WTC11 (cell line): ENCODE data around the gene PMIS2.

Experiments used
- JUN ChIP-seq: sonication (generic); formaldehyde crosslinking; IDR thresholded peaks from 2 replicates; pipeline ENCODE4 v1.8.0; 2023; ENCODE audit warnings: mild to moderate bottlenecking, missing genetic modification reagents
- TF ChIP-seq, protein P1 (sequence below): fragments of 200-600 bp; IDR thresholded peaks from 2 replicates; pipeline ENCODE4 v1.8.0; 2022; ENCODE audit warnings: antibody characterized with exemption
- TF ChIP-seq, protein P2 (sequence below): fragments of 250-450 bp; sonication (Bioruptor Pico); IDR thresholded peaks from 2 replicates; pipeline ENCODE4 v1.9.0; 2021; ENCODE audit warnings: mild to moderate bottlenecking

DNA sequence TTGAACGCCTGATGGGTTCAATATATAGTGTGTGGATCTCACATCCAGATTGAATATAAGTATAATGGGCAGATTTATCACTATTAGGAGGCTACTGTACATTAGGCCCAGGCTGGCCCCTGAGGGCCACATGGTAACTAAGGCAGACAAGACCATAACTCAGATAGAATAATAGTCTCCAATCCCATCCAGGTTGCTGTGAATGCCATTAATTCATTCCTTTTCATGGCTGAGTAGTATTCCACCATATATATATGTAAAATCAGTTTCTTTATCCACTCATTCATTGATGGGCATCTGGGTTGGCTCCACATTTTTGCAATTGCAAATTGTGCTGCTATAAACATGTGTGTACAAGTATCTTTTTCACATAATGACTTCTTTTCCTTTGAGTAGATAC, 8.1 kb upstream of the PMIS2 start:
- TF ChIP-seq, protein P1, sequence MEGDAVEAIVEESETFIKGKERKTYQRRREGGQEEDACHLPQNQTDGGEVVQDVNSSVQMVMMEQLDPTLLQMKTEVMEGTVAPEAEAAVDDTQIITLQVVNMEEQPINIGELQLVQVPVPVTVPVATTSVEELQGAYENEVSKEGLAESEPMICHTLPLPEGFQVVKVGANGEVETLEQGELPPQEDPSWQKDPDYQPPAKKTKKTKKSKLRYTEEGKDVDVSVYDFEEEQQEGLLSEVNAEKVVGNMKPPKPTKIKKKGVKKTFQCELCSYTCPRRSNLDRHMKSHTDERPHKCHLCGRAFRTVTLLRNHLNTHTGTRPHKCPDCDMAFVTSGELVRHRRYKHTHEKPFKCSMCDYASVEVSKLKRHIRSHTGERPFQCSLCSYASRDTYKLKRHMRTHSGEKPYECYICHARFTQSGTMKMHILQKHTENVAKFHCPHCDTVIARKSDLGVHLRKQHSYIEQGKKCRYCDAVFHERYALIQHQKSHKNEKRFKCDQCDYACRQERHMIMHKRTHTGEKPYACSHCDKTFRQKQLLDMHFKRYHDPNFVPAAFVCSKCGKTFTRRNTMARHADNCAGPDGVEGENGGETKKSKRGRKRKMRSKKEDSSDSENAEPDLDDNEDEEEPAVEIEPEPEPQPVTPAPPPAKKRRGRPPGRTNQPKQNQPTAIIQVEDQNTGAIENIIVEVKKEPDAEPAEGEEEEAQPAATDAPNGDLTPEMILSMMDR = no peak
- TF ChIP-seq JUN (CRISPR knock-in tag) = no peak
- TF ChIP-seq, protein P2, sequence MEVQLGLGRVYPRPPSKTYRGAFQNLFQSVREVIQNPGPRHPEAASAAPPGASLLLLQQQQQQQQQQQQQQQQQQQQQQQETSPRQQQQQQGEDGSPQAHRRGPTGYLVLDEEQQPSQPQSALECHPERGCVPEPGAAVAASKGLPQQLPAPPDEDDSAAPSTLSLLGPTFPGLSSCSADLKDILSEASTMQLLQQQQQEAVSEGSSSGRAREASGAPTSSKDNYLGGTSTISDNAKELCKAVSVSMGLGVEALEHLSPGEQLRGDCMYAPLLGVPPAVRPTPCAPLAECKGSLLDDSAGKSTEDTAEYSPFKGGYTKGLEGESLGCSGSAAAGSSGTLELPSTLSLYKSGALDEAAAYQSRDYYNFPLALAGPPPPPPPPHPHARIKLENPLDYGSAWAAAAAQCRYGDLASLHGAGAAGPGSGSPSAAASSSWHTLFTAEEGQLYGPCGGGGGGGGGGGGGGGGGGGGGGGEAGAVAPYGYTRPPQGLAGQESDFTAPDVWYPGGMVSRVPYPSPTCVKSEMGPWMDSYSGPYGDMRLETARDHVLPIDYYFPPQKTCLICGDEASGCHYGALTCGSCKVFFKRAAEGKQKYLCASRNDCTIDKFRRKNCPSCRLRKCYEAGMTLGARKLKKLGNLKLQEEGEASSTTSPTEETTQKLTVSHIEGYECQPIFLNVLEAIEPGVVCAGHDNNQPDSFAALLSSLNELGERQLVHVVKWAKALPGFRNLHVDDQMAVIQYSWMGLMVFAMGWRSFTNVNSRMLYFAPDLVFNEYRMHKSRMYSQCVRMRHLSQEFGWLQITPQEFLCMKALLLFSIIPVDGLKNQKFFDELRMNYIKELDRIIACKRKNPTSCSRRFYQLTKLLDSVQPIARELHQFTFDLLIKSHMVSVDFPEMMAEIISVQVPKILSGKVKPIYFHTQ (CRISPR knock-in tag) = no peak
